Neural cell (in vitro differentiated cells): ENCODE results near the gene HIVEP3.

ENCODE experiments used
- EP300 ChIP-seq: fragments of 450-650 bp; conservative IDR thresholded peaks from 2 replicates; pipeline ENCODE4 v1.6.1; 2014; ENCODE audit warnings: antibody characterized with exemption, mild to moderate bottlenecking, moderate library complexity; ENCODE audit not compliant: poor library complexity, severe bottlenecking
- MXI1 ChIP-seq: fragments of 450-650 bp; conservative IDR thresholded peaks from 2 replicates; pipeline ENCODE4 v1.6.1; 2014; ENCODE audit warnings: antibody characterized with exemption, mild to moderate bottlenecking; ENCODE audit not compliant: poor library complexity, severe bottlenecking
- POLR2AphosphoS5 ChIP-seq: IDR thresholded peaks from 2 replicates; pipeline ENCODE4 v1.6.1; 2012
- SMC3 ChIP-seq: fragments of 450-650 bp; conservative IDR thresholded peaks from 2 replicates; pipeline ENCODE4 v1.6.1; 2014; ENCODE audit warnings: antibody characterized with exemption, mild to moderate bottlenecking, moderate library complexity; ENCODE audit not compliant: poor library complexity
- TF ChIP-seq, protein P1 (sequence below): fragments of 450-650 bp; IDR thresholded peaks from 2 replicates; pipeline ENCODE4 v1.5.1; 2014; ENCODE audit warnings: antibody characterized with exemption, mild to moderate bottlenecking, moderate library complexity; ENCODE audit not compliant: poor library complexity, severe bottlenecking

DNA sequence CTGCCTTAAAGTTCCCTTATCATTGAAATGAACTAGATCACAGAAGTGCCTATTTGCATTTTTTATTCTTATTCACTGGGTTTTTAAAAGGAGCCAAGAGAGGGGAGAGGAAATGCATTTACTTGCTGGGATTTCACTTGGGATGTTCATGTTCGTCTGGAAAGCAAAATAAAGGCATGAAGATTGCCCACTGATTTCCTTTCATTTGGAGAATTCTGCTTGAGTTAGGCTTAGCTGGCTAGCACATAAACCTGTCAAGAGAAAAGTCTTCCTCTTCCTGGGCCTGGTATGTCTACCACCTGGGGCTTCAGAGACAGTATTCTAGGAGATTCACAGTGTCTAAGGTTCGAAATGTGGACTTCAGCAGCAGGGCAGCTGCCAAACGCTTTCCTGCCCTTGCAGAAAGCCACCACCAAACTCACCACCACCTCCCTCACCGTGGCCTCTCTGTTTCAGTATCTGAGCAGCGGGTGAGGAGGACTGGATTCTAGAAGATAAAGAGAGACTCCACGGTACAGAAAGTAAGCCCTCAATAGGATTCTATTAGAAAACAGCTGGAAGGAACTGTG is 44.5 kb downstream of the HIVEP3 start:
- TF ChIP-seq, protein P1, sequence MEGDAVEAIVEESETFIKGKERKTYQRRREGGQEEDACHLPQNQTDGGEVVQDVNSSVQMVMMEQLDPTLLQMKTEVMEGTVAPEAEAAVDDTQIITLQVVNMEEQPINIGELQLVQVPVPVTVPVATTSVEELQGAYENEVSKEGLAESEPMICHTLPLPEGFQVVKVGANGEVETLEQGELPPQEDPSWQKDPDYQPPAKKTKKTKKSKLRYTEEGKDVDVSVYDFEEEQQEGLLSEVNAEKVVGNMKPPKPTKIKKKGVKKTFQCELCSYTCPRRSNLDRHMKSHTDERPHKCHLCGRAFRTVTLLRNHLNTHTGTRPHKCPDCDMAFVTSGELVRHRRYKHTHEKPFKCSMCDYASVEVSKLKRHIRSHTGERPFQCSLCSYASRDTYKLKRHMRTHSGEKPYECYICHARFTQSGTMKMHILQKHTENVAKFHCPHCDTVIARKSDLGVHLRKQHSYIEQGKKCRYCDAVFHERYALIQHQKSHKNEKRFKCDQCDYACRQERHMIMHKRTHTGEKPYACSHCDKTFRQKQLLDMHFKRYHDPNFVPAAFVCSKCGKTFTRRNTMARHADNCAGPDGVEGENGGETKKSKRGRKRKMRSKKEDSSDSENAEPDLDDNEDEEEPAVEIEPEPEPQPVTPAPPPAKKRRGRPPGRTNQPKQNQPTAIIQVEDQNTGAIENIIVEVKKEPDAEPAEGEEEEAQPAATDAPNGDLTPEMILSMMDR, result no peak
- TF ChIP-seq EP300 (no peak), MXI1 (no peak), SMC3 (no peak), POLR2AphosphoS5 (no peak)
